ENCODE data around the gene HPF1. TPM values are rescaled to one million over a fixed set of nuclear protein-coding genes. Genes with fewer than 3 reads are reported as not detected.

The HPF1 gene
- polyA plus RNA-seq, 1 of the 3 experiments (the other 2 are of a cell fraction): 23.5 TPM

GRCh38 chr4:169800541-169800940, 42.8 kb upstream of the HPF1 start:
- Histone ChIP-seq H3K4me2 (no peak overlapping the region), H3K4me3 (ENCODE audit: low read depth in 2 of 2, low read length in 1 of 2) (no peak overlapping the region), H3F3A (replicated peaks; ENCODE audit: insufficient read depth) (peaks cover 5% of the 10 kb centered on the region), H3K27me3 (ENCODE audit: insufficient read depth) (no peaks in the 10 kb centered on the region), H3K36me3 (replicated peaks in 1 of 2; ENCODE audit: control insufficient read depth in 1 of 2, insufficient read depth in 2 of 2, low read length in 1 of 2) (no peaks in the 10 kb centered on the region), H4K20me1 (ENCODE audit: insufficient read depth) (no peaks in the 10 kb centered on the region), H3K27ac (ENCODE audit: low read depth in 2 of 2, low read length in 1 of 2) (no peak overlapping the region), H3K4me1 (ENCODE audit: control insufficient read depth in 1 of 2, insufficient read depth in 2 of 2, low read depth in 1 of 2, low read length in 1 of 2) (peaks cover 0 to 4% of the 10 kb centered on the region in 2 experiments; a peak in 1 of 4 replicates), H3K79me2 (ENCODE audit: insufficient read depth) (no peaks in the 10 kb centered on the region), H2AFZ (ENCODE audit: low read depth) (no peak overlapping the region), H3K9me3 (no peaks in the 10 kb centered on the region), H3K9ac (no peak overlapping the region), H3K9me2 (no peaks in the 10 kb centered on the region)
- POLR2A ChIA-PET: no interaction called here
- TF ChIP-seq FOXM1 (IDR thresholded peaks at IDR 0.05; ENCODE audit: low read depth): no peak
- TF ChIP-seq SIN3A (IDR thresholded peaks at IDR 0.05; ENCODE audit: borderline replicate concordance, low read depth, low read length): no peak
- TF ChIP-seq RFX5 (IDR thresholded peaks at IDR 0.05; ENCODE audit: low read length): no peak
- no peak for TF ChIP-seq MXI1 (IDR thresholded peaks at IDR 0.05; ENCODE audit: low read depth, low read length)
- TF ChIP-seq TEAD4 (IDR thresholded peaks at IDR 0.05; ENCODE audit: borderline replicate concordance, insufficient read depth): no peak
- TF ChIP-seq POLR2AphosphoS5 (IDR thresholded peaks at IDR 0.05; ENCODE audit: low read depth, low read length): no peak
- no peak for TF ChIP-seq EP300 (IDR thresholded peaks at IDR 0.05; ENCODE audit: borderline replicate concordance in 1 of 2, low read depth in 1 of 2, low read length in 1 of 2)
- no peak for TF ChIP-seq GABPA (IDR thresholded peaks at IDR 0.05; ENCODE audit: low read depth)
- CTCF ChIA-PET: interaction anchor here (1.2 to 2.0 kb wide), 2 partner anchors 9 kb away, joined by 4 to 10 read pairs; no protein-coding TSS in a partner anchor
- no peak for DNase-seq
- 97% methylated on average over 3 of the region's 3 CpGs for WGBS (ENCODE audit: low lambda C conversion rate)

DNA sequence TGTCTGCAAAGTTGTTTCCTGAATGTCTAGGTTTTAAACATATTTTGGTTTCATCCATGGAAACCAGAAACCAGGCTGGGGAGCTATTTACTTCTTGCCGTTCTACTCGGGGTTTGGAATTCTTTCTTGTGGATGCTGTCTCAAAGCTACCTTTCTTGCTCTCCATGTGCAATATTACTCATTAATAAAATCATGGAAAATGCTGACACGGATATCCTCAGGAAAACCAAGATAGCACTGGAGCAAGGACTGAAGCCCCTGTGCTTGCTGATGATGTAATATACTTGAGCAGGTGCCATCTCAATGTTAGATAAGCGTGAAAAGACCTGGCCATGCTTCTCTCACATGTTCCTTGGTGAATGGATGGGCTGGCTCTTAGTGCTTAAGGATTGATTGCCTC, 41.5 kb upstream of the HPF1 start:
- no peak overlapping the region for H3K4me3 ChIP-seq (ENCODE audit: low read depth in 2 of 2, low read length in 1 of 2)
- WGBS (ENCODE audit: low lambda C conversion rate): 89% methylated on average over 4 of the region's 4 CpGs
- DNase-seq: no peak
- TF ChIP-seq RFX5 (IDR thresholded peaks at IDR 0.05; ENCODE audit: low read length) (no peak), JUND (IDR thresholded peaks at IDR 0.05) (no peak), TCF12 (IDR thresholded peaks at IDR 0.05) (no peak), FOXJ3 (CRISPR knock-in tag; IDR thresholded peaks at IDR 0.05) (no peak), YY1 (IDR thresholded peaks at IDR 0.05; ENCODE audit: low read depth) (no peak), CHD2 (IDR thresholded peaks at IDR 0.05; ENCODE audit: low read length, partially characterized antibody) (no peak), ELF1 (IDR thresholded peaks at IDR 0.05) (no peak), RAD21 (IDR thresholded peaks at IDR 0.05; ENCODE audit: low read length) (no peak), GATA2 (CRISPR knock-in tag; IDR thresholded peaks at IDR 0.05) (no peak), SIN3A (IDR thresholded peaks at IDR 0.05; ENCODE audit: borderline replicate concordance, low read depth, low read length) (no peak)
- TF ChIP-seq, protein P1, sequence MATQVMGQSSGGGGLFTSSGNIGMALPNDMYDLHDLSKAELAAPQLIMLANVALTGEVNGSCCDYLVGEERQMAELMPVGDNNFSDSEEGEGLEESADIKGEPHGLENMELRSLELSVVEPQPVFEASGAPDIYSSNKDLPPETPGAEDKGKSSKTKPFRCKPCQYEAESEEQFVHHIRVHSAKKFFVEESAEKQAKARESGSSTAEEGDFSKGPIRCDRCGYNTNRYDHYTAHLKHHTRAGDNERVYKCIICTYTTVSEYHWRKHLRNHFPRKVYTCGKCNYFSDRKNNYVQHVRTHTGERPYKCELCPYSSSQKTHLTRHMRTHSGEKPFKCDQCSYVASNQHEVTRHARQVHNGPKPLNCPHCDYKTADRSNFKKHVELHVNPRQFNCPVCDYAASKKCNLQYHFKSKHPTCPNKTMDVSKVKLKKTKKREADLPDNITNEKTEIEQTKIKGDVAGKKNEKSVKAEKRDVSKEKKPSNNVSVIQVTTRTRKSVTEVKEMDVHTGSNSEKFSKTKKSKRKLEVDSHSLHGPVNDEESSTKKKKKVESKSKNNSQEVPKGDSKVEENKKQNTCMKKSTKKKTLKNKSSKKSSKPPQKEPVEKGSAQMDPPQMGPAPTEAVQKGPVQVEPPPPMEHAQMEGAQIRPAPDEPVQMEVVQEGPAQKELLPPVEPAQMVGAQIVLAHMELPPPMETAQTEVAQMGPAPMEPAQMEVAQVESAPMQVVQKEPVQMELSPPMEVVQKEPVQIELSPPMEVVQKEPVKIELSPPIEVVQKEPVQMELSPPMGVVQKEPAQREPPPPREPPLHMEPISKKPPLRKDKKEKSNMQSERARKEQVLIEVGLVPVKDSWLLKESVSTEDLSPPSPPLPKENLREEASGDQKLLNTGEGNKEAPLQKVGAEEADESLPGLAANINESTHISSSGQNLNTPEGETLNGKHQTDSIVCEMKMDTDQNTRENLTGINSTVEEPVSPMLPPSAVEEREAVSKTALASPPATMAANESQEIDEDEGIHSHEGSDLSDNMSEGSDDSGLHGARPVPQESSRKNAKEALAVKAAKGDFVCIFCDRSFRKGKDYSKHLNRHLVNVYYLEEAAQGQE (IDR thresholded peaks at IDR 0.05; ENCODE audit: low read depth, low read length): no peak
- TF ChIP-seq, protein P2, sequence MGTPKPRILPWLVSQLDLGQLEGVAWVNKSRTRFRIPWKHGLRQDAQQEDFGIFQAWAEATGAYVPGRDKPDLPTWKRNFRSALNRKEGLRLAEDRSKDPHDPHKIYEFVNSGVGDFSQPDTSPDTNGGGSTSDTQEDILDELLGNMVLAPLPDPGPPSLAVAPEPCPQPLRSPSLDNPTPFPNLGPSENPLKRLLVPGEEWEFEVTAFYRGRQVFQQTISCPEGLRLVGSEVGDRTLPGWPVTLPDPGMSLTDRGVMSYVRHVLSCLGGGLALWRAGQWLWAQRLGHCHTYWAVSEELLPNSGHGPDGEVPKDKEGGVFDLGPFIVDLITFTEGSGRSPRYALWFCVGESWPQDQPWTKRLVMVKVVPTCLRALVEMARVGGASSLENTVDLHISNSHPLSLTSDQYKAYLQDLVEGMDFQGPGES (IDR thresholded peaks at IDR 0.05; ENCODE audit: low read depth, low read length): no peak
- H3K27me3 ChIP-seq (ENCODE audit: insufficient read depth): no peaks in the 10 kb centered on the region
- H3K27ac ChIP-seq (ENCODE audit: low read depth in 2 of 2, low read length in 1 of 2): no peak overlapping the region
- no peak overlapping the region for H2AFZ ChIP-seq (ENCODE audit: low read depth)
- H3K4me1 ChIP-seq (ENCODE audit: control insufficient read depth in 1 of 2, insufficient read depth in 2 of 2, low read depth in 1 of 2, low read length in 1 of 2): peaks cover 0 to 7% of the 10 kb centered on the region in 2 experiments; a peak in 1 of 4 replicates
- H4K20me1 ChIP-seq (ENCODE audit: insufficient read depth): no peaks in the 10 kb centered on the region
- no peaks in the 10 kb centered on the region for H3K36me3 ChIP-seq (replicated peaks in 1 of 2; ENCODE audit: control insufficient read depth in 1 of 2, insufficient read depth in 2 of 2, low read length in 1 of 2)
- H3F3A ChIP-seq (replicated peaks; ENCODE audit: insufficient read depth): peaks cover 12% of the 10 kb centered on the region
- no peaks in the 10 kb centered on the region for H3K9me3 ChIP-seq
- no peak overlapping the region for H3K9ac ChIP-seq
- H3K79me2 ChIP-seq (ENCODE audit: insufficient read depth): no peaks in the 10 kb centered on the region
- POLR2A ChIA-PET: no interaction called here
- no peak overlapping the region for H3K4me2 ChIP-seq
- CTCF ChIA-PET: interaction anchor here (1.2 to 2.0 kb wide), 2 partner anchors 8 to 11 kb away, joined by 4 to 10 read pairs; no protein-coding TSS in a partner anchor
- H3K9me2 ChIP-seq: no peaks in the 10 kb centered on the region

Data from SK-N-SH (cell line).